Psoas muscle (tissue), 8 donors: ENCODE results near the gene PCK1. TPM values are rescaled to one million over a fixed set of nuclear protein-coding genes. Genes with fewer than 3 reads are reported as not detected.

Source experiments
- ATAC-seq, 4 donors: fragments of 200-7000 bp; cut with Tn5 transposase; one replicate each; pipeline ENCODE4 v1.9.1; 2020; ENCODE audit warnings: moderate library complexity in 3 of 4, mild to moderate bottlenecking in 2 of 4
- DNase-seq, 2 donors: peaks; one replicate each; pipeline ENCODE4 v3.0.0-alpha.2; 2020
- H3K27ac ChIP-seq: fragments of 200-600 bp; one replicate; pipeline ENCODE4 v1.8.0; 2022
- H3K27me3 ChIP-seq, 3 donors: fragments of 200-600 bp in 1 of 3; one replicate each; pipeline versions ENCODE4 v1.6.1 to v1.8.0; 2013 to 2022; ENCODE audit warnings: low read length in 2 of 3, mild to moderate bottlenecking in 2 of 3, moderate library complexity in 1 of 3; ENCODE audit not compliant: insufficient read depth in 3 of 3
- H3K36me3 ChIP-seq, 2 donors: fragments of 200-600 bp in 1 of 2; one replicate each; pipeline versions ENCODE4 v1.6.1 to v1.8.0; 2013 to 2022; ENCODE audit warnings: low read depth in 1 of 2, mild to moderate bottlenecking in 1 of 2, moderate library complexity in 1 of 2; ENCODE audit not compliant: insufficient read depth in 1 of 2
- H3K4me1 ChIP-seq: fragments of 200-600 bp; one replicate; pipeline ENCODE4 v1.8.0; 2022
- H3K4me3 ChIP-seq: fragments of 200-600 bp; one replicate; pipeline ENCODE4 v1.8.0; 2022; ENCODE audit warnings: mild to moderate bottlenecking
- H3K9me3 ChIP-seq: fragments of 200-600 bp; one replicate; pipeline ENCODE4 v1.8.0; 2022
- CTCF ChIP-seq: fragments of 200-600 bp; IDR thresholded peaks from one replicate; pipeline ENCODE4 v1.8.0; 2022; ENCODE audit warnings: antibody characterized with exemption
- WGBS, 3 donors: extraction: QIAGEN DNeasy Blood & Tissue Kit; methylation state at CpG; one replicate each; pipeline versions ENCODE4 v1.1.6 to v1.1.7; 2013; 5-methylcytosine and 5-hydroxymethylcytosine counted together
- intact Hi-C, 2 donors: fragments of 100-400 bp; cut with DNase I; formaldehyde crosslinking; loops; one replicate each; pipeline versions ENCODE4 v1.11.0 to v1.14.2; 2022
- polyA plus RNA-seq, 3 donors: library from polyadenylated mRNA; stranded (reverse); fragments of 200-250 nt; gene quantifications; one replicate each; pipeline ENCODE4 v1.2.3, GENCODE V29; 2013
- total RNA-seq, 4 donors: library from RNA; stranded (reverse); fragmentation: NEBNext Ultra II Directional in 2 of 4; extraction: Animal tissue kit (Norgen Biotek cat#: 25700) in 2 of 4; gene quantifications; one replicate each; pipeline versions ENCODE4 v1.2.1 to v1.2.4, GENCODE V29; 2021 to 2023
- donor health status: healthy with polysubstance abuse.
- donor health status: DM: no; HTN: no; CAD: no; lungs with moderate emphysema.
- donor health status: Bipolar disorder and iron deficiency.
- donor health status: healthy.
- donor health status: DM: yes; HTN: yes; CAD: no.
- donor health status: DM: no; HTN: no; CAD: no.
- donor health status: DM: no; HTN: no; CAD: no.
- donor health status: DM: yes; HTN: yes; CAD: no.

PCK1 gene
- total and polyA plus RNA-seq, 7 donors = 0.24 to 0.81 (median 0.41) TPM

GRCh38 chr20:57594092-57594951 lies 33.4 kb downstream of the PCK1 start:
- intact Hi-C loops = loop anchor here (1.0 to 10.0 kb wide), 2 partner anchors 79 to 220 kb away; no protein-coding TSS in a partner anchor
- H3K27ac ChIP-seq = no peak overlapping the region
- no peaks in the 10 kb centered on the region for H3K36me3 ChIP-seq
- DNase-seq = peak; percentile 44 to 76
- ATAC-seq = peak; percentile 34 to 71 (median 49)
- no peaks in the 10 kb centered on the region for H3K27me3 ChIP-seq
- WGBS, 3 donors = 34 to 36% (median 34%) methylated on average over 27 of the region's 27 CpGs
- no peak overlapping the region for H3K4me3 ChIP-seq
- TF ChIP-seq CTCF = peak; percentile 94
- H3K9me3 ChIP-seq = no peaks in the 10 kb centered on the region
- no peaks in the 10 kb centered on the region for H3K4me1 ChIP-seq

DNA sequence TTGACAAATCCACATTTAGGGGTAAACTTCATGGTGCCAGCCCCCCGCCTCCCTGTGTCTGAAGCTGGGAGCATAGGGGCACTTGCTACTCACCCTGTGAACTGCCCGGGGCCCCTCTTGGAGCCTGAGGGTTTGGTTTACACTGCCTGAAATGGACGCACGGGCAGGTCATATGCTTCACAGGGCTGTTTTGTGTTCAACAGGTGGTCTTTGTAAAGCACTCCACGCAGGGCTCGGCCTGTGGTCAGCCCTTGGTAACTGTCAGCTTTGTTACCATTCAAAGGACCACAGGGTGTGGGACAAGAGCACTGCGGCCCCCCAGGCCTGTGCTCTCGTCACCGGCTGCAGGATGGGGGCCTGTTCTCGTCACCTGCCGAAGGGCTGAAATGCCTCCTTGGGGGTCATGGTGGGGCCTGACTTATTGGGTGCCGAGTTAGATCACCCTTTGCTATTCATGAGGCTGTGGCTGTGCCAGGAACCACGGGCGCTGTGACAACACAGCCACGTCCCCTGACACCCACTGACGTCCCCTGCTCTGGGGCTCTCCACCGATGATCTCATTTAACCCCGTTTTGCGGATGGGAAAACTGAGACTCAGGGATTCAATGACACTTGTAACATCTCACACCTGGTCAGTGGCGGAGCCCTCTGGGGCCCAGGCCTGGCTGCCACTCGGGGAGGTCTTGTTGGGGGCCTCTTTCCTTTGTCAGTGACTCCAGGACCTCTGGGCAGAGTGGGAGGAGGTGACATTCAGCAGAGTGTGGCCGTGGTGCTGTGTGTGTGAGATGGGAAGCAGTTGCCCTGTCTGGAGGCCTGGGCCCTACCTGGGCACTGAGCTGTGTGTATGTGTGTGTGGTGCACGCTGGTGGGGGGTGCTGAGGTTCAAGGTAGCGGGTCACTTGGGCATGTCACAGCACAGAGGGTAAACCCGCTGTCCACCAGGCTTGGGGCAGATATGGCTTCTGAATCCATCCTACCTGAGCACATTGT lies 34.4 kb downstream of the PCK1 start:
- ATAC-seq (no peak), DNase-seq (peak in 1 of 2 donors; percentile 43)
- intact Hi-C loops = loop anchor here in 1 of 2 donors (2.0 to 10.0 kb wide), 2 partner anchors 221 to 615 kb away; no protein-coding TSS in a partner anchor
- Histone ChIP-seq H3K27me3 (no peaks in the 10 kb centered on the region), H3K9me3 (no peaks in the 10 kb centered on the region), H3K4me3 (no peak overlapping the region), H3K36me3 (no peaks in the 10 kb centered on the region), H3K27ac (no peak overlapping the region), H3K4me1 (no peaks in the 10 kb centered on the region)
- 88 to 90% (median 90%) methylated on average over 25 of the region's 25 CpGs for WGBS, 3 donors
- no peak for TF ChIP-seq CTCF

GRCh38 chr20:57596358-57596757 lies 35.4 kb downstream of the PCK1 start:
- H3K4me3 ChIP-seq = no peak overlapping the region
- peak in 1 of 2 donors; percentile 35 for DNase-seq
- no peaks in the 10 kb centered on the region for H3K27me3 ChIP-seq
- no peaks in the 10 kb centered on the region for H3K9me3 ChIP-seq
- no peak for ATAC-seq
- intact Hi-C loops = loop anchor here in 1 of 2 donors (2.0 to 10.0 kb wide), 2 partner anchors 222 to 614 kb away; no protein-coding TSS in a partner anchor
- no peaks in the 10 kb centered on the region for H3K4me1 ChIP-seq
- TF ChIP-seq CTCF = no peak
- H3K27ac ChIP-seq = no peak overlapping the region
- 71 to 74% (median 74%) methylated on average over 11 of the region's 11 CpGs for WGBS, 3 donors
- no peaks in the 10 kb centered on the region for H3K36me3 ChIP-seq

DNA sequence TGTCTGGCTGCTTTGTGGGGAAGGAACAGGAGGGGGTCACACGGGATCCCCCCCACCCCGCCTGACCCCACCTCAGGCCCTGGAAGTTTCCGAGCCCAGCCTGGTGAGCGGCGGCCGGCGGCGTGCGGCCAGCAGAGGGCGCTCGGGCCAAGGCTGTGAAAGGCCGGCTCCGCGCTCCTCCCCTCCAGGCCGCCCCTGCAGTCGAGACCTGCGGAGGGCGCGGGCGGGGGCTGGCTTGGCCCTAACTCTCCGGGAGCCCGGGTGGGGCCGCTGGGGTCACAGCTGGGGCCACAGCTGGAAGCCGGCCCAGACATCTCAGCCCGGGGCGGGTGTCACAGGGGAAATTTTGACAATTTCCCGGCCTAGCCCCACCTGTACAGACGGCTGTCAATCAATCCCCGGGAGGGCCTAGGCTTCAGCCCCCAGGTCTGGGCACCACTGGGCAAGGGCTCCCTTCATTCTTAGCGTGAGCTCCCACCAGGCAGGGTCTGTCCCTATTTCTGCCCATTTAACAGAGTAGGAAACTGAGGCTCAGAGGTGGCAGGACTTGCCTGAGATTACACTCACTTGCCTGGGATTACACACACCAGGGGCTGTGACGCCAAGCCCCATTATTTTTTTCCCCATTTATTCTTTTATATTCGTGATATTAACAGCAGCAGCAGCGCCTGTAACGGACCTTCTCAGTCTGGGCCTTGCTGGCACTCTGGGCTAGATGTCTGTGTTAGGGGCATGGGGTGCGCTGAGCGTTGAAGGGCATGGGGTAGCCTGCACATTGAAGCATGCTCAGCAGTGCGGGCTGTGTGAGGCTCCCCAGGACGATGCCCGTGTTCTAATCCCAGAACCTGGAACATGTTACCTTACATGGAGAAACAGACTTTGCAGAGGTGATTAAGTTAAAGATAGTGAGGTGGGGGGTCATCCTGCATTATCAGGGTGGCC lies 36.4 kb downstream of the PCK1 start:
- H3K9me3 ChIP-seq = no peaks in the 10 kb centered on the region
- peak; percentile 72 to 83 for DNase-seq
- H3K27ac ChIP-seq = no peak overlapping the region
- H3K4me3 ChIP-seq = no peak overlapping the region
- 22 to 29% (median 24%) methylated on average over 29 to 39 of the region's 39 CpGs for WGBS, 3 donors
- intact Hi-C loops = loop anchor here (1.0 to 10.0 kb wide), 3 partner anchors 222 to 614 kb away; no protein-coding TSS in a partner anchor
- no peaks in the 10 kb centered on the region for H3K36me3 ChIP-seq
- ATAC-seq = peak; percentile 81 to 90 (median 84)
- no peaks in the 10 kb centered on the region for H3K4me1 ChIP-seq
- peaks cover 0 to 3% (median 0%) of the 10 kb centered on the region in 3 donors for H3K27me3 ChIP-seq
- peak; percentile 94 for TF ChIP-seq CTCF
